RCC 7860 (cell line): ENCODE measurements around the gene PXYLP1.

ENCODE experiments used
- DNase-seq: peaks from one replicate; pipeline ENCODE4 v3.0.0-alpha.2; 2015; ENCODE audit warnings: low spot score
- FAIRE-seq: peaks from 2 replicates; lab custom pipeline; 2012; peaks lifted over from hg19 to GRCh38; lab: Jason Lieb, UNC

PXYLP1 gene

GRCh38 chr3:141269961-141270360 is 38.3 kb downstream of the PXYLP1 start:
- FAIRE-seq (no peak), DNase-seq (no peak)

DNA sequence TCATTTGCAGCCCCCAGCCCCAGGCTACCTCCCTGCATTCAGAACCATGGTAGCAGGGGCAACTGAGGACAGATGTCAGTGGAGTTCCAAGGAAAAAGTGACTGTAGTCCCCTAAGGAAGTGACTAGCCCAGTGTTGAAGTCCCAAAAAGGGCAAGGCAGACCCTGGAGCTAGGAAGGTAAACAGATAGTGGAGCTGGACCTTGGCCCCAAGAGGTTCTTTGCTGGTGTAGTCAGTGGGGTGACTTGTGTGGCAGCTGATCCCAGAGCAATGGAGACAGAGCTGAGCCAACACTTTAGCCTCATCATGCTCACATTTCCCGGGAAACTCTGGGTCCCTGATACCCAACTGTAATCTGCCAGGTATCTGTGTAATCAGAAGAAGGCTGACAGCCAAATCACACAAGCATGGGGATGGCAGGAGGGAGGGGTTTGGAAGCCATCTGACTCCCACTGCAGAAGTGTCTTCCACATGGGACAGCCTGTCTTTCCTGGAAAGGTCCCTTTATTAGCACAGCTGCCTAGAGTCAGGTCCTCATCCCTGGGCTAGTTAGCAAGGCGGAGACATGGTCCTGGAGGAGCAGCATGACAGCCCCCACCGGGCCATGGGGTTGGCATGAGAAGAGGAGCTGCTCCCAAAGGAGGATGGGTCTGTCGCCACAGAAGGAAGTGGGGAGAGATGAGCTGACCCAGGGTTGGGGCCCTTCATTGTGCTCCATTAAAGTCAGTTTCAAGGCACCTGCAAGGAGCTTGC is 39.8 kb downstream of the PXYLP1 start:
- FAIRE-seq (no peak), DNase-seq (no peak)

GRCh38 chr3:141272906-141273662 is 41.5 kb downstream of the PXYLP1 start:
- DNase-seq: no peak
- no peak for FAIRE-seq

- no peak for DNase-seq
- FAIRE-seq: no peak
Observed at GRCh38 chr3:141273700-141274410, 42.2 kb downstream of the PXYLP1 start.

GRCh38 chr3:141274411-141275031 is 42.9 kb downstream of the PXYLP1 start:
- FAIRE-seq: no peak

GRCh38 chr3:141275032-141275422 is 43.4 kb downstream of the PXYLP1 start:
- DNase-seq: peak; percentile 84
- FAIRE-seq: no peak

More at GRCh38 chr3:141274411-141275031, 42.9 kb downstream of the PXYLP1 start:
- no peak for DNase-seq

GRCh38 chr3:141275511-141275910 is 43.9 kb downstream of the PXYLP1 start:
- no peak for FAIRE-seq
- DNase-seq: no peak

DNA sequence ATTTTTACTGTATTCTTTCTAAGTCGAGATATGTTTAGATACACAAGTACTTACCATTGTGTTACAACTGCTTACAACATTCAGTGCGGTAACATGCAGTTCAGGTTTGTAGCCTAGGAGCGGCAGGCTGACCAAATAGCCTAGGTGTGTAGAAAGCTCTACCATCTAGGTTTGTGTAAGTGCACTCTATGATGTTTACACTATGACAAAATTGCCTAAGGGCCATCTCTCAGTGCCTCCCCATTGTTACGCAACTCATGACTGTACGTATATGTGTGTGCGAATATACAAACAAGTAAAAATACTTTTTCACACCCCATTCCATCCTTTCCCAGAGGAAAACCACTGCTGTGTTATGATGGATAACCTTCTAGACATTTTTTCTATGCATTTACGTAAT is 44.3 kb downstream of the PXYLP1 start:
- DNase-seq (no peak), FAIRE-seq (no peak)

DNA sequence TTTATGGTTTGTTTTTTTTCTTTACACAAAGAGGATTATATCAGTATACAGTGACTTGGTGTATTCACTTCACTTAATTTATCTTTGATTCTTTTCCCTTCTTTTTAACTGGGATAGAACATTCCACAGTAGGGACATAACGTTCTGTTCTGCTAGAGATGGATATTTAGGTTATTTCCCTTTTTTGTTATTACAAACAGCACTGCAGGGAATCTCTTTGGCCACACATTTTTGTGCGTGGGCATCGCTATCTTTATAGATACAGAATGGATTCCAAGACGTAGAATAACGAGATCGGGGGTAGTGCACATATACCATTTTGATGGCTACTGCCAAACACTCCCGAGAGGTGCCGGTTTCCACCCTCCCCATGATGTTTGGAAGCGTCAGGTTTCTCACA is 44.8 kb downstream of the PXYLP1 start:
- FAIRE-seq (no peak), DNase-seq (no peak)

DNA sequence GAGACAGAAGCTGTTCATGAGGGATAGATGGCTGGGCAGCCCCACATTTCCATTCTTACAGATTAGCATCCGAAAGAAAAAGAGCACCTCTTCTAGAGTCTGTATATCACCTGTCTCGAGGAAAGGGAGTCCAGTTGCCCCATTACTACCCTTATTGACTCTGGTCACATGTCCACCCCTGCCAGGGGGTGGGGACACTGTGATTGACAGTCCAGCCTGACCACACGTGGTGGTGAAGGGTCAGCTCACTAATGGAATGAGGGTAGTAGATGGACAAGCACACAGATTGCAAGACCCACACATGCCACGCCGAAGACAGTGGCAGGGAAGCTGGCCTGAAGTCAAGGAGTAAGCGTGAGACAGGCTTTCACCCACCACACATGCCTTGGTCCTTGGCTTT is 45.8 kb downstream of the PXYLP1 start:
- no peak for FAIRE-seq
- no peak for DNase-seq

DNA sequence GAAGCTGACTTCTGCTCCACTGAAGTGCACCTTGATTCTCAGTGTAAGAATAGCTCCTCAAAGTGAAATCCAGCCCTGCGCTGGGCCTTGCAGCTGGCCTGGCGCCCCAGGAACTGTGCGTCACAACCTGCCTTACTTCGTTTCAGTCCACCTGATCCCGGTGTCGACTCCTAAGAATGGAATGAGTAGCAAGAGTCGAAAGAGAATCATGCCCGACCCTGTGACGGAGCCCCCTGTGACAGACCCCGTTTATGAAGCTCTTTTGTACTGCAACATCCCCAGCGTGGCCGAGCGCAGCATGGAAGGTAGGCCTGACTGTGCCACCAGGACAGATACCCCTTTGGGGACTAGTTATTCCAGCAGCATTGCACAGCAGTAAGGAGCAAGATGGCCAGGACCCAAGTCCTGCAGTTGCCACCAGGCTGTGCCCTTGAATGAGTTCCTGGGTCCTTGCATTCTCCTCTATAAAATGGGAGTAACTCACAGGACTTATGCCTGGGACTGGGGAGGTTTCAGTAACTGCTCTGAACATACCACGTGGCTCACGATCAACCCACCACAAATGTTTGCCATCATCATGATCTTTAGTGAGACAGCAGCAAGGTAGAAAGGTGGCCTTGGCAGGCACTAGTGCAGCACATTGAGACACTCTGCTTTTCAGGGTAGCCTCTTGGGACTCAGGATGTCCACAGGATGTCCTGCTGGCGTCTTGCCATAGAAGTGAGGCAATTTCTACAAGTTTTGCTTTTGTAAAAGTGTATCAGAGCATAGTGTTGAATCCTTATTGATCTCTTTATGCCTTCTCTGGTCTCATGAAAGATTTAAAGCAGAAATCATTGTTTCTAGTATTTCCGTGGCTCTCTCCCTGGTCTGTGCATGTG is 46.8 kb downstream of the PXYLP1 start:
- no peak for DNase-seq

GRCh38 chr3:141279077-141279967 is 47.7 kb downstream of the PXYLP1 start:
- DNase-seq (peak; percentile 14), FAIRE-seq (peak; percentile 18)

More for the DNA sequence above, 46.8 kb downstream of the PXYLP1 start:
- FAIRE-seq: no peak

DNA sequence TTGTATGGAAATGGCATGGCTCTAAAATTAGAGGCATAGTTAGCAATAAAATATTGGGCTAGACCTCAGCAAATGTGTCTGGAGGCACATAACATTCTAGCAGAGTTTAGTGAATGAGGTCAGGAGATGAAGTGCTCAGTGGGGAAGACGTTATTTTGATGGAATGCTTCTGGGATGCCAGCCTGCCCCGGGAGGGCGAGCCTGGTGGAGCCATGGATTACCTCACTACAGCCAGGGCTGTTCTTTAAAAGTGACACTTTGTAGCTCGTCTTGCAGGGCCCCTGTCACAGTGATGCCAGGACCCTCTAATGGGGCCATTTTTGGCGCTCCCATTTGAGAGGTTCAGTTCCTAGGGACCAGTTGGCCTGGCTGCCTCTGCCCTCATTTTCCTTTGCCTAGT is 48.5 kb downstream of the PXYLP1 start:
- no peak for FAIRE-seq
- no peak for DNase-seq

- no peak for DNase-seq
- no peak for FAIRE-seq
Observed at GRCh38 chr3:141280690-141281089, 49.1 kb downstream of the PXYLP1 start.

DNA sequence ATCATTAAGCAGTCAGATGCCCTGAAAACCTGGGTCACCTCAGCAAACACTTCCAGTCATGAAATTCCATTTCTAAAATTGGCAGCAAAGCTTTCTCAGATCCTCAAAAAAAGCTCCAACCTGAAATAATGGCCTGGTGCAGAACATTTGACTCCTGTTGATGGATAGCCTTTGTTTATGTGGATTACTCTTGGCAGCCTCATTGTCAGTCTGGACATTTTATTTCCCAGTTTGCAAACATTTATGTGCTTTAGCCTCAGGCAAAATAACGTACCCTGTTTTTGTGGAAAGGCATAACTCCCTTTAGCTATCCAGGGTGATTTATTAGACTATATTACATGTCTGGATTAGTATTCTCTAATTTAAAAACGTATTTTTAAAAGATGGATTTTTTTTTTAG is 53.9 kb downstream of the PXYLP1 start:
- no peak for DNase-seq
- FAIRE-seq: no peak

GRCh38 chr3:141286856-141287255 is 55.2 kb downstream of the PXYLP1 start:
- DNase-seq: no peak
- FAIRE-seq: no peak

DNA sequence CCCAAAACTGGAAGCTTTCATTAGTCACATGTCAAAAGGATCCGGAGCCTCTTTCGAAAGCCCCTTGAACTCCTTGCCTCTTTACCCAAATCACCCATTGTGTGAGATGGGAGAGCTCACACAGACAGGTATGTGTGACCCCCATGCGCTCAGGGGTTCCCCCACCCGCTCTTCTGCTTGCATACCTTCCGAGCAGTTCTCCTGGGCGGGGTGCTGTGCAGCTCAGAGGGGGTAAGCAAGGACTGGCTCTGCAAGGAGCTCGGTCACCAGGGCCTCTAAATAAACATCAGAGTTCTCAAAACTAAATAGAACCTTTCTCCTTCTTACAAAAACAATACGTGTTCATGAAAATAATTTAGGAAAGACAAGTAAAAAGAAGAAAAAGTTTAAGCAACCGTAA is 55.7 kb downstream of the PXYLP1 start:
- DNase-seq: no peak
- FAIRE-seq: no peak

- FAIRE-seq: no peak
- DNase-seq: no peak
Observed at GRCh38 chr3:141288336-141288990, 56.8 kb downstream of the PXYLP1 start.
